DMS53 treated with DMSO at 0.1 percent for 48 hours (cell line): Measurements from ENCODE around the gene TAC4.

Source experiments
- DNase-seq: peaks from one replicate; lab custom pipeline; 2025; ENCODE audit not compliant: unreplicated experiment; lab: John Stamatoyannopoulos, UW

Gene TAC4

DNA sequence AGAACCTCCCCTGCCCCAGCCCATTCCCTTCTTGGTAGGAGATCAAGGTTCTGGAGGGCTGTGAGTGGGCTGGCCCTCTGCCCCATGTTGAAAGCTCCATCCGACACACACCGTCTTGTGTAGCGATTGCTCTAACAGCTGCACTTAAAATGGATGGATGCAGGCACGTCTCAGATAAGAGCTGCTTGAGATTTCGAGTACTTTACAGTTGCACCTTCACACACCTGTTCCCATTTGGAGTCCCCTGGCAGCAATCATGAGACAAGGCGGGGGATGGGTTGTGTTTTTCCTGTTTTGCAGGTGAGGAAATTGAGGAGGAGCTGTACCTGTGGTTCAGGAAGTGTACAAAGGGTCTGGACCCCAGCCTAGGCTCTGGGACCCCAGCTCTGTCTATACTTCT is 25.6 kb upstream of the TAC4 start:
- DNase-seq, result peak; percentile 74

DNA sequence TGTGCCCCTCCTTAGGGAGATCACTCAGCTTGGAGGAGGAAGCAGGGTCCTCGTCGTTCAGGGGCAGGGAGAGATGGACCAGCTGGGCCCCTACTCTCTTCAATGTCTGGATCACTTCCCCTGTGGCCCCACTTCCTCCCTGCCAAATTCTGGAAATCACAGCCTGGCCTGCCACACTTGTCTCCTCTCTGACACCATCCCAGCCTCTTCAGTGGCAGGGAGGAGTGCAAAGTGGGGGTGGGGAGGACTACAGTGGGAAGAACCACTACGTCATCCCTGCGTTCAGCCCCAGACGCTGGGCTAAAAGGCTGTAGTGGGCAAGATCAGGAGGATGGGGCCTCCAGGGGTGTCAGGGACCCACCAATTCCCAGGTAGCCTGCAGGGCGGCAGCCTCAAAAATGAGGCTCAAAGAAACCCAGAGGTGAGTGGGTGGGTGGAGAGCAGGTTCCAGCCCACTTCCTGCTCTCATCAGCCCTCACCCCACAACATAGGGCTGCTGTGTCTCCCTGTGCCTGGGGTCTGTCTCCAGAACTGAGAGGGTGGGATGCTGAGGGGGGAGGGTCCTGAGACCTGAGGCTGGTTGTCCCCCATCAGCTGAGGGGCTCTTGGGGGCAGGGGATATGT is 25.0 kb upstream of the TAC4 start:
- no peak for DNase-seq

DNA sequence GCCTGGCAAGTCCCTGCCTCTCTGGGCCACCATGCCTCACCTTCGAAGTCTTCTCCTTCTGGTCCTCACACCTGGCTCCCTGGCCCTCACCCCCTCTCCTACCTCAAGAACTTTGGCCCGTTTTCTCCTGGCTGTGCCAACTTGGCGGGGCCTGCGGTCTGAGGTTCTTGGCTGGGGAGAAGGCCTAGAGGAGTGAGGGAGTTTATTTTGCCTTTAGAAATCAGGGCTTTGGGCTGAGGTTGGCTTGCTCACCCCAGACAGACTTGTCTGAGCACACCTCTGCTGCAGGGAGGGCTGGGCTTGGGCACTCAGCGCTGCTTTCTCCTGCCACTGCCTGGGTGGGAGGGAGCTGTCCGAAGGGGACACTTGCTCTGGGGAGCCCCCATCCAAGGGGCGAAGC is 23.3 kb upstream of the TAC4 start:
- no peak for DNase-seq

DNA sequence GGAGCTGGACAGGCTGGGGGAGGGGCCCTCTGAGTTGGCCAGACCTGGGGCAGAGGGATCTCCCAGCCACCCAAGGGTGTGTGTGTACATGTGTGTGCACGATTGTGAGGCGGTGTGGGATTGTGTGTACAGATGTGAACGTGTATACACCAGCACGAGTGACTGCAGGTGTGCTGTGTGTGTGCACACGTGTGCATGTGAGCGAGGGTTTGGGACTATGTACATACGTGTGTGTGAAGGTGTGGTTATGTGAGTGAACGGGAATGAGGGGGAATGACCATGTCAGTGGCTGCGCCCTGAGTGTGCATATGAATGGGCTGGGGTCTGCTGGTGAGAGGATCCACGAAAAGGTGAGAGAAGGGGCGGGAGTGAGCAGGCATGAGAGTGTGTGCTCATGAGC is 22.4 kb upstream of the TAC4 start:
- DNase-seq, result no peak

DNA sequence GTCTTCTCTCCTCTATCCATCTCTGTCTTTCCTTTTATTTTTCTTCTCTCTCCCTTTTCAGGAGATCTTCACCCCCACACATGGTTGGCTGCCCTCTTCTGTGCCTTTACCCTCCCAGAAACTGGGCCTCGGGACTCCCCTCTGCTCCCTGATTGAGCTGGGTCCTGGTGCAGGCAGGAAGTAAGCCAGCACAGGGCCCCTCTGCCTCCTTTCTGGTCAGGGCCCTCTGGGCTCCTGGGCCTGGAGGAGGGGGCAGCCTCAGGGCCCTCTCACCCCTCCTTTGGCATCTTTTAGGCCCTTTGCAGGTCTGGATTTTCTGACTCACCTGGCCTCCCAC is 21.1 kb upstream of the TAC4 start:
- DNase-seq, result no peak

DNA sequence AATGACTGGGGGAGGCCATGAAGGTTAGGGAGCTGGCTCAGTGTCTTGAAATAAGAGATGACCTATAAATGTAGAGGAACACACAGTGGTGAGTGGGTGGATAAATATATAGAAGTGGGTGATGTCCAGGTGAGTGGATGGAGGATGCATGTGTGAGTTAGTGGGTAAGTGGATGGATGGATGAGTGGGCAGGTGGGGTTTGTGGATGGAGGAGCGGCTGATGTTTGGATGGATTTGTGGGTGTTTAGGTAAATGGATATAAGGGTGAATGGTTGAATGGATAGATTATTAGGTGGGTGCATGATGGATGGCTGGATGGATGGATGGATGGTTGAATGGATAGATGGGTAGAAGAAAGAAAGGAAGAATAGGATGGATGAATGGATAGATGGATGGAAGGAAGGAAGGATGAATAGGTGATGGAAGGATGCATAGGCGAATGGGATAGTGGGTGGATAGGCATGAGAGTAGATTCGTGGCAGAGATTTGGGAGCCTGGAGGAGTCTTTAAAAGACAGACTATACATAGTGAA is 19.1 kb upstream of the TAC4 start:
- no peak for DNase-seq

DNA sequence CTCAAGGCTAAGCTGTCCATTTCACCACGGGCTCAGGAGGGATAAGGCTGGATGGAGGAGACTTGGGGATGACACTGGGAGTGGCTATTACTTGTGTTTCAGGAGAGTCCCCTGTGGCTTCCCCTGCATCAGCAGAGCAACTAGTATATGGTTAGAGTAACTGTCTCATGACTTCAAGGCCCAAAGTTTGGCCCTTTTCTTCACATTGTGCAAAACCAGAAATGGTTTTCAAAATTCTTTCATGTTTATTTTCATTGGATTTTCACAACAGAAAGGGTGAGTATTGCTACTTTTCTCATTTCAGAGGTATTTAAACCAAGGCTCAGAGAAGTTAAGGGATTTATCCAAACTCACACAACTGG is 18.1 kb upstream of the TAC4 start:
- no peak for DNase-seq

DNA sequence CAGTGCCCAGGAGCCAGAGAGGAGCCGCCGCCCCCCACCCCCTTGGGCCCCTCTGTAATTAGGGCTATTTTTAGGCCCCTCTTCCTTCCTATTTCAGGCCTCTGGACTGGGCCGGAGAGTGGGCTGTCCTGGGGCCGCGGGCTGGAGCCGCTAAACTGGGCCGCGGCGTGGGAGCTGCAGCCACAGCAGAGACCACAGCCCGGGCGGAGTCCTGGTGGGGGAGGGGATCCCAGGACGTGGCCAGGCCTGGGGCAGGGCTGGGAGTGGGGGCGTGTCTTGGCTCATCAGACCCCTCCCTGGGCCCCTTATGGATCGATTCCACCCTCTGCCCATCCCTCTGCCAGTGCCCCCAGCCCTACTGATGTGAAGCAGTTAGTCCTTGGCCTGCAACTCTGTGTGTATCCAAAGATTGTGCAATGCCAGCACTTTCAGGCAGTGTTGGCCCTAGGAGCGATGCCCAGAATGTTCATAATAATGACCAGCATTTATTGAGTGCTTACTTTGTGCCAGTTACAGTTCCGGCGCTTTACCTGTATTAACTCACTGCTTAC is 15.0 kb upstream of the TAC4 start:
- no peak for DNase-seq

DNA sequence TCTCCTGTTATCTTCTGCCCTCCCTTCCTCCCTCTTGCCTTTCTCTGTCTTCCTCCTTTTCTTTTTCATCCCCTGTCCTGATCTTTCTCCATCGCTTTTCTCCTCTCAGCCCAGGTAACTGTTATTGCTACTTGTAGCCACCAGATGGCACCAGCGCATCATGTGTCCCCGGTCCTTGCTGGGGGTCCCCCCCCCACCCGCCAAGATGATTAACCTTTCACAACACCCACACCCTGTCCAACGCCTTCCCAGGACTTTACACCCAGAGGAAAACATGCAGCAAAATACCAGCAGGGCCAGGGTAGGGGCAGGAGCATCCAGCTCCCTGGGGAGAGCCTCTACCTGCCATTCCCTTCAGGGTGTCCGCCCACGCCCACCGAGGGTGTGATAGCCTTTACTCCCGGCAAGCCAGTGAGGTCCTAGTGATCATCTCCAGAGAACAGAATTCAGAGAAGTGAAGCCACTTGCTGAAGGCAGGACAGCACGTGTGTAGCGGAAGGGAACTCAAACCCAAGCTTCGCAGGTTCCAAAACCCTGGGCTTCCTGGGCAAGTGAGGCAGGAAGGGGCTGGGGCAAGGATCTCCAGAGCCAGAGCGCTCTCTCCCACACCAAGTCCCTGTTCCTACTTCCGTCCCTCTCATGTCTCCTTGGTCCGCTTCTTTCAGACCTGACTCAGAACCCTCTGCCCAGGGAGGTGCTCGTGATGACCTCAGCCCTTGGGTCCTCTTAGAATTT is 13.4 kb upstream of the TAC4 start:
- DNase-seq, result peak; percentile 49

DNA sequence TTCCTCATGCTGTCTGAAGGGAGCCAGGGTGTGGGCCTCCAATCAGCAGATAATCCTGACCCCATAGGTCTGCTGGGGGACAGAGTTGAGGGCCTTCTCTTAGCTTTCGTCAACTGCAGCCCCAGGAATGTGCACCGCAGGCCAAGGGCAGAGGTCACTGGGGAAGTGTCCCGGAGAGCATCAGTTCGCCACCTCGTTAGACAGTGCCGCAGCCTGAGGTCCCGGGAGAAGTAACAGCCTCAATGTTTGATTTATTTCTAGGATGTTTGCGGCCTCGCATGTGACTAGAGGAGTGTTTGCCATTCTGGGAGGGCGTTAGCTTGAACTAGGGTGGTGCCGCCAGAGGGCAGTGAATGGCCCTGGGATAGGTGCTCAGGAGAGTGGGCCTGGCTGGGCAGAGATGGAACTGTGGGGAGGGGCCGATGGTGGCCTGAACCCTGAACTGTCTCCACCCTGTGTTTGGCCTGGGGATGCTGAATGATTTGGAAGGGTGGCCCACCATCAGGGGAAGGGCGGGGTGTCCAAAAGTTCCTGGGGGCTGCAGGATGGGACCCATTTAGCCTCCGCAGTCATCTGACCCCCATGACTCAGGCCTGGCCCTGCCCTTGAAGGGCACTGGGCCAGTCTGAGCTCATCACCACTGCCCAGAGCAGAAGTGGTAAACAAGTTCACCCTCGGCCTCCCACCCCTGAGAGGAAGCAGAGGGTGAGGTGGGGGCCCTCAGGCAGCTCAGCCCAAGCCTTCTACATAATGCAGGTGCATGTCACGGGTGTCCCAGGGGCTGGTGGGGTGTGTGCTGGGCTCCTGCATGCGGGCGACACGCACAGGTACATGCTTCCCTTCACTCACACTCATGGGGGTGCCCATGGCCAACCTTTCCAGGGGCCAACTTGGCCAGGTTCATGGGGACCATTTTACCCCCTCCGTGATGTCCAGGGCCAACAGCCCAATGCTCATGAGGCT is 12.4 kb upstream of the TAC4 start:
- DNase-seq, result peak; percentile 26

DNA sequence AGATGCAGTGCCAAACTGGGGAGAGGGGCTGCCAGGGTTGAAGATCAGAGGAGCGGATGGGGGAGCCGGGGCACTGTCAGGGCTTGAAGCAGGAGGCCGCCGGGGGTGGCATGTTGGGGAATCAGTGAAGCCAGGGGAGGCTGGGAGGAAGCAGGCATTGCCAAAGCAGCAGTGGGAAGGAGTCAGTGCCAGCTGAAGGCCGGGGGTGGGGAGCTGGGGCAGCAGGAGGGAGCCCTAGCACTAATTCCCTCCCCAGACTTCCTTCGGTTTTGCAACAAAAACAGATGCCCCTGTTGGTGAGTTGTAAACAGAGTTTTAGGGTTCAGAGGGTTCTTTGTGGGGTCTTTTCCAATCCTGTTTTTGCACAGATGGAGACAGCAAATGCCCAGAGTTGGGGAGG is 10.9 kb upstream of the TAC4 start:
- DNase-seq, result no peak

DNA sequence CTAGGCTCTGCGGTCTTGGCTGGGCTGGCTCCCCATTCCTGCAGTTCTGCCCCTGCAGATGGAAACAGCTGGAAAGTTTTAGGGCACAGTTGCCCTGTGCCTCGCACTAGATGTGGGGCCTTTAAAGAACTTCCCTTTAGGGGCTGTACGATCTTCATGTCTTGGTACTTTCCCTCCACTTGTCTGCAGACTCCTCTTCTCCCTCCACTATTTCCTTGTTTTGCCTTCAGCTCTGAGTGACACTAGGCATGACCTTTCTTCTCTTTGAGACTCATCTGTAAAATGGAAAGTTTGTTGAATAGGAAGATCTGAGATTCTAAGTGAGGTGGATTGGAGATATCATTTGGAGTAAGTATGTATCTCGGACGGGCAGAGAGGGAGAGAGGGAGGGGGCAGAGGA is 6.3 kb upstream of the TAC4 start:
- DNase-seq, result no peak

DNA sequence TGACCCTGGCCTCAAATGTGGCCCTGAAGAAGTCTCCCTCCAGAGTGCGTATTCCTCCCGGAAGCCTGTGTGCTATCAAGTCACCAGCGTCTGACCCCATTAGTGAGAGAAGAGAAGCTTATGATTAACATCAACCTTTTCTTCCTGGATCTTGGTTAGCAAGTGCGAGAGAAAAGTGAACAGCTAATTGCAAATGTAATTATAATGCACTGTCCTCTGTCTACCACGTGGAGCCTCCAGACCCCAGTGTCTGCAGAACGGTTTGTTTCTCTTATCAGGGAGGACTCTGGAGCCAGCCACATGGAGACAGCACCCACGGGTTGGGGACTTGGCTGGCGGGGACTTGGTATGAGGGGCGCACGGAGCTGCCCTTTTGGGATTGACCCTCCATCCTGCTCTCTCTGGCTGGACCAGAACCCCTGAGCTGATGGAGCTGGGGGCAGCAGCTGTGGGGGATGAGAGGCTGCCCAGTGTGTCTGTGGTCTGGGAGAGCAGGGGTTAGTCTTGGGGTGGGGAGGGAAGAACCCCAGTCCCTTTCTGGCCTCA is 5.7 kb upstream of the TAC4 start:
- no peak for DNase-seq

DNA sequence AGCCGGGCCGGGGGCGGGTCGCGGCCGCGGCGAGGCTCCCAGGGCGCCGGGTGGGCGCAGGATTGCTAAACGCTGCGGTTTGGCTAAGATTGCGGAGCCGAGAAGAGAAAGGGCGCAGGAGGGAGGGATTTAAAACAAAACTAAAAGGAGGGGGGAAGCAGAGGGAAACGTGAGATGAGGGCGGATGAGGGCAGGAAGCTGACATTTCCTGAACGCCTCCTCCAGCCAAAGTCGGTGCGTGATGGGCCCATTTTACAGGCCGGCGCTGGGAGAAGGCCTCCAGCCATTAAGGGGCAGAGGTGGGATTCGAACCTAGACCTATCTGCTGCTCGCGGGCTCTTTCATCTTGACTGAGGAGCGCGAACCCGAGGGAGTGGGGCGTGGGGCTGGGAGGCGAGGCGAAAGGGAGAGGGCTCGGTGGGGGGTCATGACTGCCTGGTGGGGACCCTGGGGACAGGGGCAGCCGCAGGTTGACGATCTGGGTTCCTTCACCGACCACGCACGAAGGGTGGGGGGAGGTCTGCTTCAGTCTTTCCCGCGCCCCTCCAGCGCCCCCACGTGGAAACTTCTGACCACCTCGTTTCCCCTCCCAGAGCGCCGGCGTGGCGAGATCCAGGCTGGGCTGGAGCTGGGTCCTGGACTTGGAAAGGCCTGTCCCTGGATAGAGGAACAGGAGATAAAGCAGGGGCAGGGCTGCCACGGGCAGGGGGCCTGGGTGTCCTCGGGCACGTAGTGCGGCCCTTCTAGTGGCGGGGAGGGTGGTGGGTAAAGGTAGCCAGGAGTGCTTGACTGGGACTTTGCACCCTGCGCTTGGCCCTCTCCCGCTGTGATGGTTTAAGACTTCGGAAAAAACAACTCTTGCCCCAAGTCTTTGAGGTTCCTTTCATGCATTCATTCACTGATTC is 3.8 kb upstream of the TAC4 start:
- peak; percentile 10 for DNase-seq

DNA sequence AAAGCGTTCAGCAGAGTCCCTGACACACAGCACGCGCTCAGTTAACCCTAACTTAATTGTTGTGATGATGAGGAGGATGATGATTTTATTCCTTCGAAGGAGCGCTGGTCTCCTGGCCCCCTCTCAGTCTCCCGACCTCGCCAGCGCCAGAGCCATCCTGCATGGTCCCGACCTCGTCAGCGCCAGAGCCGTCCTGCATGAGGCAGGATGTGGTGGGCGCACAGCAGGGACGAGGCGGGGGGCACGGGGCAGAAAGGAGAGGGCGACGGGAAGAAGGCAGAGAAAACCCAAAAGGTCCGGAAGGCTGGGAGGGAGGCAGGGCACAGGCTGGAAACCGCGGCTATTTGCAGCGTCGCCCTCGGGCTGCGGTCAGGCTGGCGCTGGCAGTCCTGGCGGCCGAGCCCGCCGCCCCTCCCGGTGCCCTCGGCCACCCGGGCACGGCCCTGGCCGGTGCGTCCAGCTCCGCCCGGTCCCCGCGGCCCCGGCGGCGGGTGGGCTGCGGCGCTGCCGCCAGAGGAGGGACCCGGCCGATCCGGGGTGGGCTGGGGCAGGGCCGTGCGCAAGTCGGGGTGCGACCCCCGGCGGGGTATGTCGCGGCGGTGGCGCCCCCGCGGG is 3.0 kb upstream of the TAC4 start:
- no peak for DNase-seq

DNA sequence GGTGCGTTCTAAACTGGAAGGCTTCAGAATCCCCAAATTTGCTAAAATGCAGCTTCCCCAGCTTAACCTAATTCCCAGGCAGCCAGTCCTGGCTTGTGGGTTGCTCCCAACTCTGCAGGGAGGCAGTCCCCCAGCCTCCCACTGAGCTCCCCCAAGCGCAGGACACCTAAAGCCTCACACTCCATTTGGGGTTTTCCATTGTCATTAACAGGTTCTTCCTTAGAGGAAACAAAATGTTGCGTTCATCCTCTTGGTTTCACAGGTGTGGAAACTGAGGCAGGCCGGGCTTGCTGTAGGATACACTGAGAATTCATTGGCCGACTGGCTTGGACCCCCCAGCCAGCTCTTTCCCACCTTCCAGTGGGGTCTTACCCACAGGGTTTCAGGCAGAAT is 2.3 kb upstream of the TAC4 start:
- DNase-seq, result no peak

DNA sequence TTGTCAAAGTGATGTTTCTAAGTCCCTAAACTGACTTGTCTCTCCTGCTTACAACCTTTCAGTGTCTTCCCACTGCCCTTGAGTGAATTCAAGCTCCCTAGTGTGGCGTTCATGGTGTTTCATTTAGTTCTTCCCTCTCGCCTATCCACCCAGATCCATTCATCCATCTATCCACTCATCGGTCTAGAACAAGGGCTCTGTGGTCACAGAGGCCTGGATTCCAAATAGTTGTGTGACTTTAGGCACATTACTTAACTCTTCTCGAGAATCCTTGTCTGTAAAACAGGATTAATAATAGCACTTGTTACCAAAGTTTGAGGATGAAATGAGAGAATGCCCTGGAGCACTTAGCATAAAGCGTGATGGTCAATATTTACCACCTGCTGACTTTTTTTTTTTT is 870 bp upstream of the TAC4 start:
- DNase-seq, result no peak

DNA sequence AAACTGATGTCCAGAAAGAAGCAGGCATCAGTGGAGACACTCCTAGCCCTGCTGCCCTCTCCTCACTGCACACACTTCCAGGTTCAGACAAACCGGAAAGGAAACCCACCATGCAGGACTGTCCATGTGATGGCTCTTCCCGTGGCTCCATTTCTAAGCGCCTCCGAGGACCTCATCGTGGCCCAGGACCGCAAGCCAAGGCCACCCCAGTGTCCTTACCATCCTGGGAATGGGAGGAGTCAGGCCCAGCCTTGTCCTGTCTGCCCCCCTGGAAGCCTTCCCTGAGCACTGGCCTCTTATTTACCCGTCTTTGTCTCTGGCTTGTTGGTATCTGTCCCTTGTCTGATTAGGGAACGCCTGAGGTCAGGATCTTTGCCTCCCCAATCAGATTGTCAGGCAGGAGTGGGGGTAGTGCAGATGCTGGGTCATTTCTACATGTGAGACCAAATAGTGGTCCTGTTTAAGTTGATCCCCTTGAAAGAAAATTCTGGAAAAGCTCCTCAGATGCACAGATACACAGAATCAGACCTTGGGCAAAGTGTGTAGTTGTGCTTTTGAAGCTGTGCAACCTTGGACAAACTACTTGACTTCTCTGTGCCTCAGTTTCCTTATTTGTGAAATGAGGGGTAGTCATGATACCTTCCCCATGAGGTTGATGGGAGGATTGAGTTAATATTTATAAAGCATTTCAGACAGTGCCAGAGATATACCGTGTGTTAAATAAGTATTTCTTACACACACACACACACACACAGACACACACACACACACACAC is 744 bp downstream of the TAC4 start:
- DNase-seq, result no peak

DNA sequence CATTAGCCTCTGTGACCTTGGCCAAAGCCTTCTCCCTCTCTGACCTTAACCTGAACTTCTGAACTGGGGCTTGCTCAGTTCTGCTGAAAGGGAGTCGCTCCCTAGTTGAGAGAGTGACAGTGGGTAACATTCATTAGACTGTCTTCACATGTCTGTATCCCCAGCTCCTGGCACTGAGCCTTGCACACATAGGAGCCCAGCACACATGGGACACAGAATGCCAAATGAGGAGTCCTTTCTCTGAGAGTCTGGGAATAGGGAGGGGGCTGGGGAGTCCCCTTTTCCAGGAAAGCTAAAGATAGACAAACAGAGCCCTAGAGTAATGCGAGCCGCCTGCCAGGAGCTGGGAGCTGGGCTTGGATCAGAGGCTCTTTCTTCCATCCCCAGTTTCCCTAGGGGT is 2.5 kb downstream of the TAC4 start:
- no peak for DNase-seq
